NB4 (cell line): Measurements from ENCODE around the gene ARHGAP11A.

Experiments used
- MYC ChIP-seq: IDR thresholded peaks from 2 replicates; pipeline ENCODE4 v1.6.1; 2011; ENCODE audit warnings: low read depth, low read length
- TF ChIP-seq, protein P1 (sequence below): IDR thresholded peaks from one replicate; pipeline ENCODE4 v1.5.1; 2012; ENCODE audit warnings: low read depth, low read length

- TF ChIP-seq MYC: no peak
- TF ChIP-seq, protein P1, sequence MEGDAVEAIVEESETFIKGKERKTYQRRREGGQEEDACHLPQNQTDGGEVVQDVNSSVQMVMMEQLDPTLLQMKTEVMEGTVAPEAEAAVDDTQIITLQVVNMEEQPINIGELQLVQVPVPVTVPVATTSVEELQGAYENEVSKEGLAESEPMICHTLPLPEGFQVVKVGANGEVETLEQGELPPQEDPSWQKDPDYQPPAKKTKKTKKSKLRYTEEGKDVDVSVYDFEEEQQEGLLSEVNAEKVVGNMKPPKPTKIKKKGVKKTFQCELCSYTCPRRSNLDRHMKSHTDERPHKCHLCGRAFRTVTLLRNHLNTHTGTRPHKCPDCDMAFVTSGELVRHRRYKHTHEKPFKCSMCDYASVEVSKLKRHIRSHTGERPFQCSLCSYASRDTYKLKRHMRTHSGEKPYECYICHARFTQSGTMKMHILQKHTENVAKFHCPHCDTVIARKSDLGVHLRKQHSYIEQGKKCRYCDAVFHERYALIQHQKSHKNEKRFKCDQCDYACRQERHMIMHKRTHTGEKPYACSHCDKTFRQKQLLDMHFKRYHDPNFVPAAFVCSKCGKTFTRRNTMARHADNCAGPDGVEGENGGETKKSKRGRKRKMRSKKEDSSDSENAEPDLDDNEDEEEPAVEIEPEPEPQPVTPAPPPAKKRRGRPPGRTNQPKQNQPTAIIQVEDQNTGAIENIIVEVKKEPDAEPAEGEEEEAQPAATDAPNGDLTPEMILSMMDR: no peak
These were observed 70.3 kb downstream of the ARHGAP11A start for GRCh38 chr15:32685576-32685975.
